NCI-H2107 (cell line): ENCODE data around the gene TRIM28.
"Not testable (repeated sequence)": the region's sequence is repeated elsewhere in the genome, so short reads cannot be mapped to it uniquely, and the experiment has no call there.

ENCODE experiments used
- DNase-seq: peaks from one replicate; lab custom pipeline; 2025; lab: John Stamatoyannopoulos, UW

The TRIM28 gene

DNA sequence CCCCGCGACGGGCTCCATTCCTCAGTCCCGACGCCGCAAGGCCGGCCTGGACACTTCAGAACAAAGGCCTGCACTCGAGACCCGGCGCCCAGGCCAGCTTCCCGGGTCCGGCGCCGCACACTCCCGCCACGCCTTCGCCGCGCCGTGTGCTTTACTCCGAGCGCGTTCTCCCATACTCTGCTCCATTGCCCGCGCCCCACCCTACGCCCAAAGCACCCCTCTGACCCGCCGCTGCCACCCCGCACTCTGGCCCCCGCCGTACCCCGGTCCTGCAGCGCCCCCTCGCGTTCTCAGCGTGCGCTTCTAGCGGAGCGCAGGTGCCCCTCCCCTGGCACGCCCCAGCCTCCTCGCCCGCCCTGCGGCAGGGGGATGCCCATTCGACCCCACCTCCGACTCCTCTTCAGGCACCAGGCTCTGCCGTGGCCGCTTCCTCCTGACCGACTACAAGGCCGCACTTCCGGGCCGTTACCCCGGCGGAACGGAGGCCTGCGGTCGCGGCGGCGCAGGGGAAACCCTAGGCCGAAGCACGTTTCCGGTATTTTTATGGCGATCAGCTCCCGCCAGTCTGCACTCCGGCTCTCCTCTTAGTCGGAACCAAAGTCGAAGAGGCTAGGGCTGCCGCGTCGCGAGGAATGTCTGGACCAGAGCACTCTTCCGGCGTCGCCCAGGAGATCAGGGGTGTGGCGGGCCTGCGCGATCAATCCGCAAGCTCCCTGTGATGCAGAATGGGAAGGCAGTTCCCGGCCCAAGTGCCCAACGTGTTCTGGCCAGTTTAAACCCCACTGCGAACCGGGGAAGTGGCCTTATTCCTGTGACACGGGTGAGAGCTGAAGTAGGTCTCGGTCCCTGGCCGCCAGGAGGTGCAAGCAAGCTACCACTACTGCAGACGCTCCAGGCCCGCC, 24.3 kb upstream of the TRIM28 start, which contains the start of gene ZBTB45:
TSS of gene ZBTB45 (minus strand) at position 456 of the 902 bp plus-strand sequence. CDS start 2,137 bp downstream, outside the sequence.
- DNase-seq = peak; percentile 89

DNA sequence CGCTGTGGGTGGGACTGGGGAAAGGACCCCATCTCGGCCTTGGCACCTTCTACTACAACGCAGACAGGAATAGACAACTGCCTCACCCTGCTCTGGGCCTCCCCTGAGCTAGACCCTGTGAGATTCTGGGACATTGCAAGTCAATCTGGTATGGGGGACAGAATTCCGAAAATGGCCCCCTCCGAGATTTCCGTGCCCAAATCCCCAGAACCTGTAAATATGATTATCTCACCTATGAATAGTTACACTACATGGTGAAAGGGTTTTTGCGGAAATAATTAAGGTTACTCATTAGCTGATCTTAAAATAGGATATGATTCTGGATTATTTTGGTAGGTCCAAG, 23.6 kb upstream of the TRIM28 start:
- DNase-seq = no peak

DNA sequence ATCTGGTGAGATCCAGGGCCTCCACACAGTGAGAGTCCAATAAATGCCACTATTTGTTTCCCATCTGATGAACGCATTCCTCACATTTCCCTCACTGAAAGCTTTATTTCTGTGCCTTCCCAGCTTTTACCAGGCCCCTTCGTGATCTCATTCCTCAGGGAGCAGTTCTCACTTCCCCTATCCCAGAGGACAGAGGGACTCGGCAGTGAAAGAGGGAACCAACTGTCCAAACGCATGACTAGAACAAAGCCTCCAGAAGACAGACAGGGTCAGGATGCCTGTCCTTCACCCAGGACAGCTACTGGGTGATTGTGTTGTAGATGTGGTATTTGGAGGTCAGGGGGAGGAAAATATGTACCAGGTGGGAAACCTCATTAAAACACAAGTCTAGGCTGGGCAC, 22.2 kb upstream of the TRIM28 start:
- DNase-seq = no peak

DNA sequence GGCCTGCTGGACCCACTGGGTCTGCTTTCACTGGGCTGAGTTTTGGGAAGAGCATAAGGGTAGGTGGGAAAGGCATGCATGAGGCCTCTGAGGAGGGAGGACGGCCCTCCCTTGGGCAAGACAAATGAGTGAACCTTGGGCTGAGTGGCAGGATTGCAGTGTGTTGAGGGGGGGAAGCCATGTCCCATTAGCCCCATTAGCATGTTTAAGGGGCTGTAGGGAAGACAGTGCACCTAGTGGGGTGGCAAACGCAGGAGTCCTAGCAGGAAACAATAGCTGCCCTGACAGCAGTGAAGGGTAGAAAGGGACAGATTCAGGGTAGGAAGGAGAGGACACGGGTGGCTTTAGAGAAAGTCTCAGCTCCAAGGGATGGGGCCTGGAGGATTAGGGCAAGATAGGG, 21.2 kb upstream of the TRIM28 start:
- DNase-seq = no peak

DNA sequence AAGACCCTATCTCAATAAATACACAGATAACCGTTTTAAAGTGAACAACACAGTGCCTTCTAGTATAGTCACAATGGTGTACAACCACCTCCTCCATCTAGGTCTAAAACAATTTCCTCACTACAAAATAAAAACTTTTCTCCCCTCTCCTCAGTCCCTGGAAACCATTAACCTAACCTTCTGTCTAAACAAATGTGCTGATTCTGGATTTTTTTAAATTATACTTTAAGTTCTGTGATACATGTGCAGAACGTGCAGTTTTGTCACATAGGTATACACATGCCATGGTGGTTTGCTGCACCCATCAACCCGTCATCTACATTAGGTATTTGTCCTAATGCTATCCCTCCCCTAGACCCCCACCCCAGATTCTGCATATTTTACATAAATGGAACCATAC, 14.5 kb upstream of the TRIM28 start:
- no peak for DNase-seq

DNA sequence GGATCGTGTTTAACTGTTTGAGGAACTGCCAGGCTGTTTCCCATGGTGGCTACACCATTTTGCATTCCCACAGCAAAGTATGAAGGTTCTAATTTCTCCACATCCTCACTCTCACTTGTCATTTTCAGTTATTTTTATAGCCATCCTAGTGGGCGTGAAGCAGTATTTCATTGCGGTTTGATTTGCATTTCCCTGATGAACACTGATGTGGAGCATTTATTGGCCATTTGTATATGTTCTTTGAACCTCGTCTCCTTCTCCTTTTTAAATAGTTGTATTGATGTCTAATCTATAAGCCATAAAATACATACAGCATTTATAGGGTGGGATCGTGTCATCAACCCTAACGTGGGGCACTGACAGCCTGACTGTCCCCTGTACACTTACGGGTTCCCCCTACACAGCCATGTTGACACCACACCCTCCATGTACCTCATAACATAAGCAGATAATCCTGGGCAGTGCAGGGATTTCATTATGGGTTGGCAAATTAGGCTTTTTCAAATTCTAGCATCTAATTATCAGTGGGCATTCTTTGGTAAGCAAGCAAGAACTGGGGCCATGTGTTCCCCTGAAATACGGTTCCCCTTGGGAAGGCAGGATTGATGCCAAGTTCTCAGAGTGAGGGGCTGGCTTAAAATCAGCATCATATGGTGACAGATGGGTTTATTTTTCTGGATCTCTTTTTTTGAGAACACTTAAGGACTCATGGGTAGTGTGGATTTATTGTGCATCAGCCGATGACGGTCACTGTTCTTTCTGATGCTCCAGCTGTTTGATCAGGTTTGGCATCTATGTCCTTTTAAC, 12.6 kb upstream of the TRIM28 start:
- DNase-seq = no peak

DNA sequence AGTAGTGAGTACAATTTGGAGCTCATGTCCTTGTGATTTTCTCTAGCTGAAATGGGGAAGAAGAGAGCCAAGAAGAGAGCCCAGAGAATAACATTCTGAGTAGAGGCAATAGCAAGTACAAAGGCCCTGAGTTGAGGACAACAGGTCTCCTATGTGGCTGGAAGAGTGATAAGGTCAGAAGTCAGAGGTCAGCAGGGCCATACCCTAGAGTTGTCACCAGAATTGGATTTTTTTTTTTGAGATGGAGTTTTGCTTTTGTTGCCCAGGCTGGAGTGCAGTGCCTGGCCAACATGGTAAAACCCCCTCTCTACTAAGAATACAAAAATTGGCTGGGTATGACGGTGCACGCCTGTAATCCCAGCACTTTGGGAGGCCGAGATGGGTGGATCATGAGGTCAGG, 8.0 kb upstream of the TRIM28 start:
- no peak for DNase-seq

DNA sequence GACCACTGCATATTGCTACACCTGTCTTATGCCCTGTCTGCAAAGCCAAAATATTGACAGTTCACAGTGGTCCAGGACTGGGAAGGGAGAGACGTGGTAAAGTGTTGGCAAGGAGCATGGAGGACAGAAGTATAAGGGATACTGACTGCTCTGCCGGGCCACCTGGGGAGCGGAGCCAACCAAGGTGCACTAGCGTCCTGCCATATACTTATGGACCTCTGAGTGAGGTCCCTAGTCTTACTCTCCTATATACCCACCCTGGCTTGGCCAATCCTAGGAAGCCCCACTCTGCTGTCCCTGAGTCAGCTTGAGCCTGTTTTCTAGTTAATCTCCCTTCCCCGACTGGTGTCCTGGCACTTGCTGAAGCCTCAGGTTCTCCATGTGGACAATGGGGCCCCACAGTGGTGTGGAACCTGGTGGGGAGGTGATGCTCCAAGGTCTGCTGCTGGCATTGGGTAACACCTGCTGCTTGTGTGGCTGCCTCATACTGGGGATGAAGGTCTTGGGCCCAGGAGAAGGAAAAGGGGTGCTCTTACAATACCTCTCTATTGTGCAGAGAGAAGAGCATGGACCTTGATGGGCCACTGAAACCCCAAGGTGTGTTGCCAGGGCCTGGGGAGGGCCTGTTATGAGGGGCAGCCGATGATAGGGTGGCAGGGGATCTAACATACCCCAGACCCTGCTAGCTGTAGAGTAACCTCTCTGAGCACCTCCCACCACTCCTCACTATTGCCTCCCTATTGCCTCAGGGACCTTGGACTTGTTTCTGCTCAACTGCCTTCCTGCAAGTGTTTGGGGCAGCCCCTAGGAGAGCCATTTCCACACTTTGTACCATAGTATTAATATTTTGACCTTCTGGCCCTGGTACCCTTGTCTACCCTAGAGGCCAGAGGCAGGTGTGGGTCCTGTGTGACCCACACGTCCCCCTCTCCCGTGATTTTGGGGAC, 6.7 kb upstream of the TRIM28 start:
- no peak for DNase-seq

DNA sequence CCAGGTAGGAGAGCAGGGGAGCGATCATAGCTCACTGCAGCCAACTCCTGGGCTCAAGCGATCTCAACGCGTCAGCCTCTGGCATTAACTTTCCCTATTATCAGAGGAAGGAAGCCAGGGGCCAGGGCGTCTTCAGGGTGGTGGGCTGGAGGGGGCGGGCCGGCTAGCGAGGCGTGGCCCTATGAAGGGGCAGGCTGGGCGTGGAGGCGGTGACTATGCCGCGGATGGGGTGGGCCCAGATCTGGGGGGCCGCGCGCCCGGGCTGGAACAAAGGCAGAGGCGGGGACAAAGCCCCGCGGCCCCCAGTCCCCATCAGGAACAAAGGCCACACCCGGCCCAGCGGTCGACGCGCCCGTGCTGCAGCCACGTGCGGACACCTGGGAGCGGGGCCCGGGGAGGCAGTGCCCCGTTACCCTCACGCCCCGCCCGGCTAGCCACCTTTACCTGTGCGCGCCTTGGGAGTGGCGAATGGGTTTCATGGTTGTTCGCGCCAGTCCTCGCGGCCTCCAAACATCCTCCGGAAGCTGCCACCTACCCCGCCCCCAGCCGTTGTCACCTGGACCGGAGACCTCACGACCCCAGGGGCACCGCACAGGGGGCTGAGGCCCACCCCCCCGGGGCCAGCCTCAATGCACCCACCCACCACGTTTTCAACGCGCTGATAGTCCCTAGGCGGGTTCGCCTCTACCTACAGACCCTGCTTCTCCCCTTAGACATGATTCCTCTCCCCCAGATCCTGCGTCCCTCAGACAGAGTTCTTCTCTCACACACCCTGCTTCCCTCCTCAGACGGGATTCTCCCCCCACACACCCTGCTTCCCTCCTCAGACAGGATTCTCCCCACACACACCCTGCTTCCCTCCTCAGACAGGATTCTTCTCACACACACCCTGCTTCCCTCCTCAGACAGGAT, 5.4 kb upstream of the TRIM28 start:
- DNase-seq = no peak

DNA sequence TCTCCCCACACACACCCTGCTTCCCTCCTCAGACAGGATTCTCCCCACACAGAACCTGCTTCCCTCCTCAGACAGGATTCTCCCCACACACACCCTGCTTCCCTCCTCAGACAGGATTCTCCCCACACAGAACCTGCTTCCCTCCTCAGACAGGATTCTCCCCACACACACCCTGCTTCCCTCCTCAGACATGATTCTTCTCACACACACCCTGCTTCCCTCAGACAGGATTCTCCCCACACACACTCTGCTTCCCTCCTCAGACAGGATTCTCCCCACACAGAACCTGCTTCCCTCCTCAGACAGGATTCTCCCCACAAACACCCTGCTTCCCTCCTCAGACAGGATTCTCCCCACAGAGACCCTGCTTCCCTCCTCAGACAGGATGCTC, 4.7 kb upstream of the TRIM28 start:
- DNase-seq = not testable (repeated sequence)

DNA sequence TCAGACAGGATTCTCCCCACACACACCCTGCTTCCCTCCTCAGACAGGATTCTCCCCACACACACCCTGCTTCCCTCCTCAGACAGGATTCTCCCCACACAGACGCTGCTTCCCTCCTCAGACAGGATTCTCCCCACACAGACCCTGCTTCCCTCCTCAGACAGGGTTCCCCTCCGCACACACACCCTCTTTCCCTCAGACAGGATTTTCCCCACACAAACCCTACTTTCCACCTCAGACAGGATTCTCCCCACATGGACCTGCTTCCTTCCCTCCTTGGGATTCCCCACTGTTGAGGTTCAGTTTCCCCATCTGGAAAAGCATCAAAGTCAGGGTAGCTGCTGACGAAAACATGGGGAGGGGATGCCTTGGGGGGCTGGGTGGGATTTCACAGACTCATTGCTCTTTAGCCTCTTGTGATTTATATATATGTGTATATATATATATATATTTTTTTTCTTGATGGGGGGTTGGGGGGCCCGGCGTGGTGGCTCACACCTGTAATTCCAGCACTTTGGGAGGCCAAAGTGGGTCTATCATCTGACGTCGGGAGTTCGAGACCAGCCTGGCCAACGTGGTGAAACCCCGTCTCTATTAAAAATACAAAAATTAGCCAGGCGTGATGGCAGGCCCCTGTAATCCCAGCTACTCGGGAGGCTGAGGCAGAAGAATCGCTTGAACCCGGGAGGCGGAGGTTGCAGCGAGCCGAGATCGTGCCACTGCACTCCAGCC, 1.1 kb upstream of the TRIM28 start:
- not testable (repeated sequence) for DNase-seq

DNA sequence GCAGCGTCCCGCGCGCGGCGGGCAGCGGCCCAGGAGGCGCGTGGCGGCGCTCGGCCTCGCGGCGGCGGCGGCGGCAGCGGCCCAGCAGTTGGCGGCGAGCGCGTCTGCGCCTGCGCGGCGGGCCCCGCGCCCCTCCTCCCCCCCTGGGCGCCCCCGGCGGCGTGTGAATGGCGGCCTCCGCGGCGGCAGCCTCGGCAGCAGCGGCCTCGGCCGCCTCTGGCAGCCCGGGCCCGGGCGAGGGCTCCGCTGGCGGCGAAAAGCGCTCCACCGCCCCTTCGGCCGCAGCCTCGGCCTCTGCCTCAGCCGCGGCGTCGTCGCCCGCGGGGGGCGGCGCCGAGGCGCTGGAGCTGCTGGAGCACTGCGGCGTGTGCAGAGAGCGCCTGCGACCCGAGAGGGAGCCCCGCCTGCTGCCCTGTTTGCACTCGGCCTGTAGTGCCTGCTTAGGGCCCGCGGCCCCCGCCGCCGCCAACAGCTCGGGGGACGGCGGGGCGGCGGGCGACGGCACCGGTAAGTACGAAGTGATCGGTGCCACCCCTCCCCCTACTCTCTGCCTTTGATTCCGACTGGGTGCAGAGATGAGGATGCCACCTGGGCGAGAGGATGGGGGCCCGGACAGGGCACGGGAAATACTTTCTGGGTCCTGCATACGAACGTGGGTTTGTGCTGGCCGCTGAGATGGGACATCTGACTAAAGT, 874 bp downstream of the TRIM28 start:
- no peak for DNase-seq

DNA sequence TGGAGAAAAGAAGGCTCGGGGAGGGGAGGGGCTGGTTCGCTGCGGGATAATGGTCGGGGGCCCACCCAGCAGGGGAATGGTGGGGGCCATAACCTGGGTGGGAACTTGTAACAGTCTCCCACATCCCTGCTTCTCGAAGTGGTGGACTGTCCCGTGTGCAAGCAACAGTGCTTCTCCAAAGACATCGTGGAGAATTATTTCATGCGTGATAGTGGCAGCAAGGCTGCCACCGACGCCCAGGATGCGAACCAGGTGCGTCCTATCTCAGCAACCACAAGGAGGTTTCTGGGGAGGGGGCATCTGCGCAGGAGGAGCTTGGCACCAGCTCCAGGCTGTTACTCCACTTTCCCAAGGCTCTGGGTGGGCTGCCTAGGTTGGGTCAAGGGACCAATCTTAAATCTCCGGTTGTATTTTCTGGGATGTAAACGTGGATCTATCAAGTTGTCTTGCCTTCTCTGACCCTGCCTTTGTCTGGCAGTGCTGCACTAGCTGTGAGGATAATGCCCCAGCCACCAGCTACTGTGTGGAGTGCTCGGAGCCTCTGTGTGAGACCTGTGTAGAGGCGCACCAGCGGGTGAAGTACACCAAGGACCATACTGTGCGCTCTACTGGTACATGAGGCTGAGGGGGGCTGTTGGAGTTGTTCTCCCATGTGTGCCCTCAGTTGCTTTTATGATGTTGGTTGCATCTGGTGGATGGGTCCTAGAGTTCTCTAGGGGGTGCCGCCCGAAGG, 1.6 kb downstream of the TRIM28 start:
- DNase-seq = no peak

DNA sequence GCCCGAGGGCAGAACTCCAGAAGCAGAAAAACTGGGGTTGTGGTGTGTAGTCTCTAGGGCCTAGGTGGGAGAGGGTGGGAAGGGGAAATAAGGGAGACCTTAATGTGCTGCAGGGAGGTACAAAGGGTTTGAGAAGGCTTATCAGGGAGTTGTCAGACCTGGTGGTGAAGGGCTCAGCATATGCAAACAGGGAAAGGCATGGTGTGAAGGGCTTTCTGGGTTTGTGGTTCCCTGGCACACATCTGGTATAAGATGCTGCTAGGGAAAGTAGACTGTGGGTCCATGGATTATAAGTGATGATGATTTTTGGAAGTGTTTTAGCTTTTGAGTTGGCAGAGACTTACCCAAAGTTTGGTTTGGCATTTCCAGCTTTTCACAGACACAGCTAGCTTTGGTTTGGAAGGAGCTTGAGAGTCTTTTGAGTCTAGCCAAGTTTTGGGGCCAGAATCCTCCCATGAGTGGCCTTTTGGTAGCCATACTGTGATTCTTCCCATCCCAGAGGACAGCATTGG, 2.2 kb downstream of the TRIM28 start:
- no peak for DNase-seq

DNA sequence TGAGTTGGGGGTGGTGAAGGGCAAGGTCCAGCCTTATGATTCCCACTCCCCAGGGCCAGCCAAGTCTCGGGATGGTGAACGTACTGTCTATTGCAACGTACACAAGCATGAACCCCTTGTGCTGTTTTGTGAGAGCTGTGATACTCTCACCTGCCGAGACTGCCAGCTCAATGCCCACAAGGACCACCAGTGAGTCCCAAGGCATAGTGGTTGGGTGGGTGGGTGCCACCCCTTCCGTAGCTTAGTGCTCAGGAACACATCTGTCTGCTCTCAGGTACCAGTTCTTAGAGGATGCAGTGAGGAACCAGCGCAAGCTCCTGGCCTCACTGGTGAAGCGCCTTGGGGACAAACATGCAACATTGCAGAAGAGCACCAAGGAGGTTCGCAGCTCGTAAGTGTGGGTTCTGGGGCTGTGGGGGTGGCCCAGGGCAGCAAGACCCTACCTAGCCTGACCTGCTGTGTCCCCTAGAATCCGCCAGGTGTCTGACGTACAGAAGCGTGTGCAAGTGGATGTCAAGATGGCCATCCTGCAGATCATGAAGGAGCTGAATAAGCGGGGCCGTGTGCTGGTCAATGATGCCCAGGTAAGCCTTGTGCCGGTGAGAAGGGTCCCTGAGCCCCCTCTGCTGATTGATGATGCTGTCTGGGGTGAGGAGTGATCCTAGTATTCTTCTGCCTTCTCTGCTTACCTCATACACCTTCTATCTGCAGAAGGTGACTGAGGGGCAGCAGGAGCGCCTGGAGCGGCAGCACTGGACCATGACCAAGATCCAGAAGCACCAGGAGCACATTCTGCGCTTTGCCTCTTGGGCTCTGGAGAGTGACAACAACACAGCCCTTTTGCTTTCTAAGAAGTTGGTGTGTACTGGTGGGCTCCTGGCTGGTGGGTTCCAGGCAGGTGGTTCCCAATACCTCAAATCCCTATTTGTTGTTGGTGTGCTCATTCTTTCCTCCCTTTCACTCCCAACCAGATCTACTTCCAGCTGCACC, 3.8 kb downstream of the TRIM28 start:
- no peak for DNase-seq

DNA sequence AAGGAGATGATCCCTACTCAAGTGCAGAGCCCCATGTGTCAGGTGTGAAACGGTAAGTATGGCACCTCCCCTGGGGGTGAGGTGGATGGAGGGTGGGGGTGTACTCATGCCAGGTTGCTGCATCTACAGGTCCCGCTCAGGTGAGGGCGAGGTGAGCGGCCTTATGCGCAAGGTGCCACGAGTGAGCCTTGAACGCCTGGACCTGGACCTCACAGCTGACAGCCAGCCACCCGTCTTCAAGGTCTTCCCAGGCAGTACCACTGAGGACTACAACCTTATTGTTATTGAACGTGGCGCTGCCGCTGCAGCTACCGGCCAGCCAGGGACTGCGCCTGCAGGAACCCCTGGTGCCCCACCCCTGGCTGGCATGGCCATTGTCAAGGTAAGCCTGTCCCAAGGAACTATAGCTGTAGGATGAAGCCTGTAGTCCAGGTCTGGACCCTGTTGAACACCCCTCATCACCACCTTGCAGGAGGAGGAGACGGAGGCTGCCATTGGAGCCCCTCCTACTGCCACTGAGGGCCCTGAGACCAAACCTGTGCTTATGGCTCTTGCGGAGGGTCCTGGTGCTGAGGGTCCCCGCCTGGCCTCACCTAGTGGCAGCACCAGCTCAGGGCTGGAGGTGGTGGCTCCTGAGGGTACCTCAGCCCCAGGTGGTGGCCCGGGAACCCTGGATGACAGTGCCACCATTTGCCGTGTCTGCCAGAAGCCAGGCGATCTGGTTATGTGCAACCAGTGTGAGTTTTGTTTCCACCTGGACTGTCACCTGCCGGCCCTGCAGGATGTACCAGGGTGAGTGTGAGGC, 5.2 kb downstream of the TRIM28 start:
- DNase-seq = no peak
